ENCODE results near the gene PSKH1.

PSKH1 gene

DNA sequence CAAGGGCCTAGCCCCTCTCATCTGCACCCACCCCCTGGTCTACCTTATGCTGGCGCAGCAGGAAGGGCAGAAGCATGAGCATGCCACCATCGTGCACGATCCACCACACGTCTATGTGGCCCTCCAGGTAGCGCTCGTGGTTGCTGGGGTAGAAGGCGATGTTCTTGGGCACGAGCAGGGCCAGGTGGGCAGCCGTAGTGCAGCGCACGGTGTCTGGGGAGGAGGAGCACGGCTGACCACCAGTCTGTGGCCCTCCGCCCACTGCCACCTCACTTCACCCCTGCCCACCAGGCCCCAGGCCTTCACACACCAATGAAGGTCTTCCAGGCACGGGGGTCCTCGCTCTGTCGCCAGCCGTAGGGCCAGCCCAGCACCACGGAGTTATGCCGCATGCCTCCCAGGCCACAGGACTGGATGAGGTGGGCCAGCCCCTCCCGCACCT lies 53.1 kb downstream of the PSKH1 start:
- CTCF ChIA-PET, result interaction anchor here (1.1 to 1.6 kb wide), 3 partner anchors 17 to 130 kb away, joined by 3 to 4 read pairs (median 3); no protein-coding TSS in a partner anchor
- POLR2A ChIA-PET, result no interaction called here

DNA sequence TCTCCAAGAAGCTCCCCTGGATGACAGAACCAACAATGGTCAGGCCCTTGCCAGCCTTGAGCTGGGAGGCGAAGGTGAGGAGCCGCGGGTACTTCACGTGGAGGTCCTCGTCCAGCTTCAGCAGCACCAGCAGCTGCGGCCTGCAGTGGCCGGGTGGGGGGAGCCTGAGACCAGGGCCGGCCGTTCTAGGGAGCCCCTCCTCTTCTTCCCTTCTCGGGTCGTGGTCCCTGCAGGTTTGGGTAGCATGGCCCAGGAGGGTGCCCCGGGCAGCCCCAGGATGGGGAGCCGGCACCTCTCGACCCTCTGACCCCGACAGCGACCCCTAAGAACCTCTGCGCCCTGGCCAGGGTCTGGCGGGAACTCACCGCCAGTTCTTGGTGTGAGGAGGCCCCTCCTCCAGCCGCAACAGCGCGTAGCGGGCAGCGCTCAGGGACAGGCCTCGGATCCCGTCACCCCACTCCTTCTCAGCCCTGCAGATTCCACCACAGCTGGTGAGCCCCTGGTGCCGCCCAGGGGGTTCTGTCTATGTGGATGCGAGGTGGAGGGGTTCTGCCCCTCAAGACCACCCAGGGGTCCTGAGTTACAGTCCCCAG lies 54.0 kb downstream of the PSKH1 start:
- DNase-seq (ENCODE audit: extremely low spot score), result no peak
- TF ChIP-seq, protein P1, sequence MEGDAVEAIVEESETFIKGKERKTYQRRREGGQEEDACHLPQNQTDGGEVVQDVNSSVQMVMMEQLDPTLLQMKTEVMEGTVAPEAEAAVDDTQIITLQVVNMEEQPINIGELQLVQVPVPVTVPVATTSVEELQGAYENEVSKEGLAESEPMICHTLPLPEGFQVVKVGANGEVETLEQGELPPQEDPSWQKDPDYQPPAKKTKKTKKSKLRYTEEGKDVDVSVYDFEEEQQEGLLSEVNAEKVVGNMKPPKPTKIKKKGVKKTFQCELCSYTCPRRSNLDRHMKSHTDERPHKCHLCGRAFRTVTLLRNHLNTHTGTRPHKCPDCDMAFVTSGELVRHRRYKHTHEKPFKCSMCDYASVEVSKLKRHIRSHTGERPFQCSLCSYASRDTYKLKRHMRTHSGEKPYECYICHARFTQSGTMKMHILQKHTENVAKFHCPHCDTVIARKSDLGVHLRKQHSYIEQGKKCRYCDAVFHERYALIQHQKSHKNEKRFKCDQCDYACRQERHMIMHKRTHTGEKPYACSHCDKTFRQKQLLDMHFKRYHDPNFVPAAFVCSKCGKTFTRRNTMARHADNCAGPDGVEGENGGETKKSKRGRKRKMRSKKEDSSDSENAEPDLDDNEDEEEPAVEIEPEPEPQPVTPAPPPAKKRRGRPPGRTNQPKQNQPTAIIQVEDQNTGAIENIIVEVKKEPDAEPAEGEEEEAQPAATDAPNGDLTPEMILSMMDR (IDR thresholded peaks at IDR 0.05; ENCODE audit: control extremely low read depth, extremely low read depth, low read depth, missing control alignments), result no peak
- CTCF ChIA-PET, result interaction anchor here (1.3 to 1.6 kb wide), 2 partner anchors 18 to 131 kb away, joined by 3 to 4 read pairs; no protein-coding TSS in a partner anchor
- POLR2A ChIA-PET, result no interaction called here

More for the DNA sequence above, 53.1 kb downstream of the PSKH1 start:
- DNase-seq (ENCODE audit: extremely low spot score), result no peak
- TF ChIP-seq, protein P1 (IDR thresholded peaks at IDR 0.05; ENCODE audit: control extremely low read depth, extremely low read depth, low read depth, missing control alignments), result no peak

DNA sequence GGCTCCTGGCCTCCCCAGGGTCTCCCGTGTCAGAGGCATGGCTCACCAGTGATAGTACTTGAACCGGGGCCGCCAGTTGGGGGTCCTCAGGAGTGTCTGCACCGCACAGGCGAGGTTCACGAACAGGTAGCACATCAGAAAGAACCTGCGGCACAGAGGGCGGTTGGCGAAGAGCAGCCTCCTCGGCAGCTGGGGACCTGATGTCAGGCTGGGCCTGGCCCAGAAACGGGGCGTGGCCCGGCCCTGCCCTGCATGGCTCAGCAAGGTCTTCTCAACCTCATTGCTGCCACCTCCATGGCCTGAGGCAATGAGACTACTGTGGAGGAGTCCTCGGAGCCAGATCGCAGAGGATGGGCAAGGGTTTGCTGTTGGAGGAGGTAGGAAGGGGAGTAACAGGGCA lies 55.0 kb downstream of the PSKH1 start:
- ChIA-PET CTCF (interaction anchor here (1.4 to 1.6 kb wide), 3 partner anchors 11 to 19 kb away, joined by 3 read pairs; partner anchors contain the start of gene PSMB10), POLR2A (no interaction called here)
- TF ChIP-seq, protein P1 (IDR thresholded peaks at IDR 0.05; ENCODE audit: control extremely low read depth, extremely low read depth, low read depth, missing control alignments), result no peak
- no peak for DNase-seq (ENCODE audit: extremely low spot score)

DNA sequence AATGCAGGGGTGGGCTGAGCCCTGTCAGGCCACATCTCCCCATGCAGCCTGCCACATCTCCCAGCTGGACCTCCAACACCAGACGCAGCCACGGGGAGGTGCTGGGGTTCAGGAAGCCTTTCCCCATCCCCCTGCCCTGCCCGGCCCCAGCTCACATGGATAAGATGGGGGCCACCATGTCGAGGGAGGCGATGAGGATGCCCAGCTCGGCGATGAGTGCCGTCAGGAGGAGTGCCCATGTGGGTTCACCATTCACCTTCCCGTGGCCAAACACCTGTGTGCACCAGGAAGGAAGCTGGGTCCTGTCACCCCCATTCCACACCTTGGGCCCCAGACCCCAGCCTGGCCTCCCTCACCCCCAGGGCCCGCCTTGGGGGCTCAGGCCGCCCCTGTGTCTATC lies 56.6 kb downstream of the PSKH1 start:
- DNase-seq (ENCODE audit: extremely low spot score), result no peak
- CTCF ChIA-PET, result interaction anchor here (1.0 to 1.6 kb wide), 4 partner anchors 10 to 134 kb away, joined by 3 to 5 read pairs (median 4); no protein-coding TSS in a partner anchor
- POLR2A ChIA-PET, result interaction anchor here (0.5 kb wide), 1 partner anchor 366 kb away, joined by 6 read pairs; no protein-coding TSS in a partner anchor
- TF ChIP-seq, protein P1 (IDR thresholded peaks at IDR 0.05; ENCODE audit: control extremely low read depth, extremely low read depth, low read depth, missing control alignments), result no peak

DNA sequence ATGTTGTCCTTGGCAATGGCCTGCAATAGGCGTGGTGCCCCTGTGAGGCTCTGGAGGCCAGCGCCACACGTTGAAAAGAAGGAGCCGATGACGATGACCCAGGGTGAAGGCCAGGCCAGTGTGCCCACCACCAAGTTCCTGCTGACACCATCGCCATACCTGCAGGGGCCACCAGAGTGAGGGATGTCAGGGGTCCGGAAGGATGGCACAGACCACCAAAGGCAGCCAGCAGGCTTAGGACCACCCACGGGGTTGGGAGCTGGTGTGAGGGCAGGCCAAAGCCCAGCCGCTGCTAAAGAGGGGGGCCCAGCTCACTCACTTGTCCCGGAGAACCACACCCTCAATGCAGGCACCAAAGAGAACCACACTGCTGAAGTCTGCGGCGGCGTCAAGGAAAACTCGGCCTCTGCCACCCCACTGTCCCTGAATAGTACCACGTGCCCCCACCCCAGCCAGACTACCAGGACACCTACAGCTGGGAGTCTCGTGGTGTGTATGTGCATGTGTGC lies 57.3 kb downstream of the PSKH1 start:
- TF ChIP-seq, protein P1 (IDR thresholded peaks at IDR 0.05; ENCODE audit: control extremely low read depth, extremely low read depth, low read depth, missing control alignments), result no peak
- CTCF ChIA-PET, result interaction anchor here (1.0 to 1.5 kb wide), 4 partner anchors 9 to 135 kb away, joined by 3 to 5 read pairs (median 4); no protein-coding TSS in a partner anchor
- DNase-seq (ENCODE audit: extremely low spot score), result no peak
- POLR2A ChIA-PET, result interaction anchor here (0.5 to 1.6 kb wide), 2 partner anchors 9 to 367 kb away, joined by 4 to 6 read pairs; no protein-coding TSS in a partner anchor

DNA sequence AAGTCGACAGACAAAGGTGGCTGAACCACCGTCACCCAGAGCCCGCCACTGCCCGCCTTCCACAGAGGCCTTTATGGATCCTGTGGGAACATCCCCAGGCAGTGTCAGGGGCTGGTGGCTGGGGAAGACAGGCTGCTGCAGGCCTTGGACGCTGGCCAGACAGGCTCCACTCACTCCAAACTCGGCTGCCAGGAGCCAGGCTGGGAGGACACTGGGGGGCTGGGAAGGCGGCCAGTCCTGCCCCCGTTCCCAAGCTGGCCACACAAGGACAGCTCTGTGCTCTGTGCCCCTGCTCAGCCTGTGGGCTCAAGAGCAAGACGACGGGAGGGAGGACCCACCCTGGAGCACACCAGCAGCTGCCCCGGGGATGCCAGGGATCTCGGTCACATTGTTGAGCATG lies 58.4 kb downstream of the PSKH1 start:
- ChIA-PET POLR2A (interaction anchor here (1.6 kb wide), 1 partner anchor 8 kb away, joined by 4 read pairs; no protein-coding TSS in a partner anchor), CTCF (interaction anchor here (1.1 to 1.2 kb wide), 2 partner anchors 68 to 279 kb away, joined by 3 read pairs; no protein-coding TSS in a partner anchor)
- TF ChIP-seq, protein P1 (IDR thresholded peaks at IDR 0.05; ENCODE audit: control extremely low read depth, extremely low read depth, low read depth, missing control alignments), result no peak

More for the DNA sequence above, 58.4 kb downstream of the PSKH1 start:
- DNase-seq (ENCODE audit: extremely low spot score), result no peak

Measured in GM10248 (cell line).